DOHH2 (cell line): ENCODE measurements around the gene KRT28.

Experiments
- H3F3A ChIP-seq: fragments of 200-600 bp; sonication (generic), shearing (Covaris generic); 2 replicates; pipeline ENCODE4 v1.6.0; 2016; ENCODE audit warnings: antibody characterized with exemption, mild to moderate bottlenecking; ENCODE audit not compliant: control insufficient read depth, insufficient read depth
- H3K27ac ChIP-seq: fragments of 200-600 bp; sonication (generic); 2 replicates; pipeline ENCODE4 v1.5.1; 2014; ENCODE audit warnings: low read depth, mild to moderate bottlenecking, low read length, moderate library complexity
- H3K27me3 ChIP-seq: fragments of 200-600 bp; sonication (generic); 2 replicates; pipeline ENCODE4 v1.6.1; 2014; ENCODE audit warnings: mild to moderate bottlenecking, low read length, mixed read lengths; ENCODE audit not compliant: control insufficient read depth
- H3K36me3 ChIP-seq: fragments of 200-600 bp; sonication (generic); 2 replicates; pipeline ENCODE4 v1.6.1; 2014; ENCODE audit warnings: mild to moderate bottlenecking, low read length, moderate library complexity, mixed read lengths; ENCODE audit not compliant: control insufficient read depth
- H3K4me1 ChIP-seq: fragments of 200-600 bp; sonication (generic); 2 replicates; pipeline ENCODE4 v1.6.1; 2014; ENCODE audit warnings: mild to moderate bottlenecking, low read length, mixed read lengths; ENCODE audit not compliant: control insufficient read depth
- H3K4me2 ChIP-seq: fragments of 200-600 bp; sonication (generic); 2 replicates; pipeline ENCODE4 v1.6.0; 2014; ENCODE audit warnings: mild to moderate bottlenecking, low read length, moderate library complexity
- H3K4me3 ChIP-seq: fragments of 200-600 bp; sonication (generic); 2 replicates; pipeline ENCODE4 v1.5.1; 2014; ENCODE audit warnings: mild to moderate bottlenecking, low read length, mixed read lengths
- H3K79me2 ChIP-seq: fragments of 200-600 bp; sonication (generic); 2 replicates; pipeline ENCODE4 v1.6.1; 2014; ENCODE audit warnings: mild to moderate bottlenecking, low read length, mixed read lengths; ENCODE audit not compliant: control insufficient read depth
- H3K9me2 ChIP-seq: fragments of 200-600 bp; sonication (generic); replicated peaks from 2 replicates; pipeline ENCODE4 v1.6.1; 2014; ENCODE audit warnings: mild to moderate bottlenecking, low read length, mixed read lengths; ENCODE audit not compliant: control insufficient read depth
- H3K9me3 ChIP-seq: fragments of 200-600 bp; sonication (generic); 2 replicates; pipeline ENCODE4 v1.6.1; 2014; ENCODE audit warnings: antibody characterized with exemption, low read length, mixed read lengths; ENCODE audit not compliant: control insufficient read depth, insufficient read depth
- H4K20me1 ChIP-seq: fragments of 200-600 bp; sonication (generic); 2 replicates; pipeline ENCODE4 v1.6.0; 2014; ENCODE audit warnings: low read depth, mild to moderate bottlenecking, antibody characterized with exemption, low read length, moderate library complexity; ENCODE audit not compliant: control insufficient read depth, insufficient read depth
- EZH2phosphoT487 ChIP-seq: fragments of 200-600 bp; sonication (generic); IDR thresholded peaks from 2 replicates; pipeline ENCODE4 v1.6.1; 2017; ENCODE audit warnings: borderline replicate concordance, mild to moderate bottlenecking, antibody characterized with exemption, low read length, moderate library complexity, mixed read lengths
- TF ChIP-seq, protein P1 (sequence below): fragments of 200-600 bp; sonication (generic); IDR thresholded peaks from one replicate; pipeline ENCODE4 v1.5.1; 2014; ENCODE audit warnings: antibody characterized with exemption, mild to moderate bottlenecking, low read depth, low read length; ENCODE audit not compliant: poor library complexity, severe bottlenecking

The KRT28 gene

DNA sequence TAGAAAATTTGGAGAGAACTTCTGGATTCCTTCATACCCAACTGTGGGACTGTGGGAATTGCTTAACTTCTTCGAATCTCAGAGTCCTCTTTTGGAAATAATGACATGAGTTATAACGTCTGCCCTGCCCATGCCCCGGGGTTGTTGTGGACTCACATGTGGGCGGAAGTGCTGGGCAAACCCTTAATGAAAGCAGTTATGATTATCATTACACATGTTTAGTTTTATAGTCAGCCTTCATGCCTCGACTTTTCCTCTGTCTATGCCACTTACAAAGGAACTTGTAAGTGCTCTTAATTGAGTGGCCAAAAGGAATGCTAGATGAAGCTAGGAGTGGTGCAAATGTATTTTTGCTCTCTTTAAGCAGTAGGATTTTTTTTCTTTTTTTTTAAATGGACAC, 21.3 kb downstream of the KRT28 start:
- H3K27ac ChIP-seq: no peak overlapping the region

GRCh38 chr17:40777971-40778370, 21.8 kb downstream of the KRT28 start:
- TF ChIP-seq, protein P1, sequence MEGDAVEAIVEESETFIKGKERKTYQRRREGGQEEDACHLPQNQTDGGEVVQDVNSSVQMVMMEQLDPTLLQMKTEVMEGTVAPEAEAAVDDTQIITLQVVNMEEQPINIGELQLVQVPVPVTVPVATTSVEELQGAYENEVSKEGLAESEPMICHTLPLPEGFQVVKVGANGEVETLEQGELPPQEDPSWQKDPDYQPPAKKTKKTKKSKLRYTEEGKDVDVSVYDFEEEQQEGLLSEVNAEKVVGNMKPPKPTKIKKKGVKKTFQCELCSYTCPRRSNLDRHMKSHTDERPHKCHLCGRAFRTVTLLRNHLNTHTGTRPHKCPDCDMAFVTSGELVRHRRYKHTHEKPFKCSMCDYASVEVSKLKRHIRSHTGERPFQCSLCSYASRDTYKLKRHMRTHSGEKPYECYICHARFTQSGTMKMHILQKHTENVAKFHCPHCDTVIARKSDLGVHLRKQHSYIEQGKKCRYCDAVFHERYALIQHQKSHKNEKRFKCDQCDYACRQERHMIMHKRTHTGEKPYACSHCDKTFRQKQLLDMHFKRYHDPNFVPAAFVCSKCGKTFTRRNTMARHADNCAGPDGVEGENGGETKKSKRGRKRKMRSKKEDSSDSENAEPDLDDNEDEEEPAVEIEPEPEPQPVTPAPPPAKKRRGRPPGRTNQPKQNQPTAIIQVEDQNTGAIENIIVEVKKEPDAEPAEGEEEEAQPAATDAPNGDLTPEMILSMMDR: no peak
- TF ChIP-seq EZH2phosphoT487: no peak
- H3F3A ChIP-seq: no peaks in the 10 kb centered on the region
- H3K9me3 ChIP-seq: no peaks in the 10 kb centered on the region
- no peaks in the 10 kb centered on the region for H4K20me1 ChIP-seq
- no peak overlapping the region for H3K4me2 ChIP-seq
- no peak overlapping the region for H3K27ac ChIP-seq
- no peaks in the 10 kb centered on the region for H3K36me3 ChIP-seq
- no peaks in the 10 kb centered on the region for H3K4me1 ChIP-seq
- H3K27me3 ChIP-seq: peaks cover 21% of the 10 kb centered on the region
- no peak overlapping the region for H3K4me3 ChIP-seq
- no peaks in the 10 kb centered on the region for H3K9me2 ChIP-seq
- H3K79me2 ChIP-seq: no peaks in the 10 kb centered on the region

More for the DNA sequence above, 21.3 kb downstream of the KRT28 start:
- Histone ChIP-seq H3K27me3 (peaks cover 21% of the 10 kb centered on the region), H3K9me2 (no peaks in the 10 kb centered on the region), H3F3A (no peaks in the 10 kb centered on the region), H3K4me3 (no peak overlapping the region), H3K79me2 (no peaks in the 10 kb centered on the region), H3K9me3 (no peaks in the 10 kb centered on the region), H3K36me3 (no peaks in the 10 kb centered on the region), H4K20me1 (no peaks in the 10 kb centered on the region), H3K4me2 (no peak overlapping the region), H3K4me1 (no peaks in the 10 kb centered on the region)
- TF ChIP-seq, protein P1: no peak

DNA sequence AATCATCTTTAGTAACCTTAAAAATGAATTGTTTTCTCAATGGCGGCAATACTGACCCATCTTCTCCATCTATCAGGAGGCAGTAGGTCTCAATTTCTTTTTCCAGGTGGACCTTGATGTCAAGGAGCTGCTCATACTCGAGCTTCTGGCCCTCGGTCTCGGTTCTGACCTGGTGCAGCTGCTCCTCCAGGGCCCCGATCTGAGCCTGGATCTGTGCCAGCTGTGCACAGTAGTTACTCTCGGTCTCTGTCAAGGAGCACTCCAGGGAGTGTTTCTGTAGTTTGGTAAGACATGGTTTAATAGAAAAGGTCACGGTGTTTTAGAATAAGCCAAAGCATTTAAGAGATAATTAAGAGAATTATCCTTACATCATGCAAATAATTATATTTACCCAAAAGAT, 22.3 kb downstream of the KRT28 start:
- Histone ChIP-seq H3K79me2 (no peaks in the 10 kb centered on the region), H3F3A (no peaks in the 10 kb centered on the region), H3K9me3 (no peaks in the 10 kb centered on the region), H3K27me3 (peaks cover 26% of the 10 kb centered on the region), H3K4me2 (no peak overlapping the region), H3K36me3 (no peaks in the 10 kb centered on the region), H3K4me1 (no peaks in the 10 kb centered on the region), H3K9me2 (no peaks in the 10 kb centered on the region), H3K4me3 (no peak overlapping the region), H4K20me1 (no peaks in the 10 kb centered on the region), H3K27ac (no peak overlapping the region)
- TF ChIP-seq EZH2phosphoT487: no peak
- TF ChIP-seq, protein P1: no peak

- H3F3A ChIP-seq: no peaks in the 10 kb centered on the region
- no peaks in the 10 kb centered on the region for H3K79me2 ChIP-seq
- H3K9me3 ChIP-seq: no peaks in the 10 kb centered on the region
Measured at GRCh38 chr17:40775945-40776344, 23.8 kb downstream of the KRT28 start.

More at GRCh38 chr17:40775945-40776344, 23.8 kb downstream of the KRT28 start:
- Histone ChIP-seq H3K4me1 (no peaks in the 10 kb centered on the region), H3K27me3 (peaks cover 37% of the 10 kb centered on the region), H3K36me3 (no peaks in the 10 kb centered on the region), H3K27ac (no peak overlapping the region), H4K20me1 (no peaks in the 10 kb centered on the region), H3K4me2 (no peak overlapping the region), H3K9me2 (no peaks in the 10 kb centered on the region), H3K4me3 (no peak overlapping the region)
- TF ChIP-seq, protein P1: no peak
- TF ChIP-seq EZH2phosphoT487: no peak
